ENCODE measurements around the gene PITPNC1. TPM values are rescaled to one million over a fixed set of nuclear protein-coding genes. Genes with fewer than 3 reads are reported as not detected.

The PITPNC1 gene
- total and polyA plus RNA-seq, 11 donors = 7.0 to 20.8 (median 11.3) TPM

- WGBS, 4 donors = 80 to 85% (median 82%) methylated on average over 3 of the region's 3 CpGs
- intact Hi-C loops (cut with DNase I) = loop anchor here in 2 of 10 donors (10.0 kb wide), 2 partner anchors 112 to 348 kb away; partner anchors contain the start of genes BPTF (in 1 of the 2) and PSMD12 (in 1 of the 2)
- no peak overlapping the region for H3K27ac ChIP-seq
- no peak for TF ChIP-seq POLR2A (IDR thresholded peaks at IDR 0.05)
- no peak for TF ChIP-seq CTCF (IDR thresholded peaks at IDR 0.05)
- H3K4me1 ChIP-seq = peaks cover 0 to 7% (median 5%) of the 10 kb centered on the region in 12 donors
- H3K27me3 ChIP-seq = no peaks in the 10 kb centered on the region
- H3K36me3 ChIP-seq = no peaks in the 10 kb centered on the region
- ATAC-seq = no peak
- H3K9me3 ChIP-seq = no peaks in the 10 kb centered on the region
- no peak overlapping the region for H3K4me3 ChIP-seq
- no peak for DNase-seq
Measured at GRCh38 chr17:67713169-67713568, 336.1 kb downstream of the PITPNC1 start.

- no peak for ATAC-seq
- intact Hi-C loops (cut with DNase I) = loop anchor here in 3 of 10 donors (5.0 to 10.0 kb wide), 3 partner anchors 108 to 352 kb away; partner anchors contain the start of genes BPTF (in 2 of the 3) and PSMD12 (in 1 of the 3)
Measured at GRCh38 chr17:67716405-67716798, 339.3 kb downstream of the PITPNC1 start.

GRCh38 chr17:67717192-67717623 is 340.1 kb downstream of the PITPNC1 start:
- TF ChIP-seq POLR2A (IDR thresholded peaks at IDR 0.05) (no peak), CTCF (IDR thresholded peaks at IDR 0.05) (no peak)
- Histone ChIP-seq H3K4me3 (peak overlapping the region in 11 of 12 donors; percentile 62 to 99 (median 79)), H3K36me3 (peaks cover 4 to 28% (median 25%) of the 10 kb centered on the region in 9 donors), H3K9me3 (no peaks in the 10 kb centered on the region), H3K4me1 (peaks cover 0 to 24% (median 18%) of the 10 kb centered on the region in 12 donors), H3K27ac (peak overlapping the region in 11 of 12 donors; percentile 57 to 94 (median 83)), H3K27me3 (no peaks in the 10 kb centered on the region)
- DNase-seq (no peak), ATAC-seq (no peak)
- intact Hi-C loops (cut with DNase I) = loop anchor here in 4 of 10 donors (1.0 to 10.0 kb wide), 4 partner anchors 108 to 352 kb away; partner anchors contain the start of genes BPTF (in 3 of the 4) and PSMD12 (in 1 of the 4)
- 1 to 2% (median 2%) methylated on average over 5 of the region's 5 CpGs for WGBS, 4 donors

More at GRCh38 chr17:67716405-67716798, 339.3 kb downstream of the PITPNC1 start:
- H3K4me3 ChIP-seq = no peak overlapping the region
- TF ChIP-seq CTCF (IDR thresholded peaks at IDR 0.05) = no peak
- TF ChIP-seq POLR2A (IDR thresholded peaks at IDR 0.05) = no peak
- peaks cover 0 to 24% (median 18%) of the 10 kb centered on the region in 12 donors for H3K4me1 ChIP-seq
- no peak overlapping the region for H3K27ac ChIP-seq
- DNase-seq = no peak
- peaks cover 3 to 20% (median 17%) of the 10 kb centered on the region in 9 donors for H3K36me3 ChIP-seq
- H3K27me3 ChIP-seq = no peaks in the 10 kb centered on the region
- WGBS, 4 donors = 90 to 98% (median 93%) methylated on average over 6 of the region's 6 CpGs
- H3K9me3 ChIP-seq = no peaks in the 10 kb centered on the region

GRCh38 chr17:67717624-67718324 is 340.7 kb downstream of the PITPNC1 start, which contains the start of gene NOL11:
TSS of gene NOL11 (plus strand) at chr17:67717936. CDS start at chr17:67717948, 12 bp downstream.
- WGBS, 4 donors = 0 to 1% (median 0%) methylated on average over 32 to 49 of the region's 49 CpGs
- intact Hi-C loops (cut with DNase I) = loop anchor here in 4 of 10 donors (1.0 to 10.0 kb wide), 4 partner anchors 107 to 353 kb away; partner anchors contain the start of genes BPTF (in 3 of the 4) and PSMD12 (in 1 of the 4)
- TF ChIP-seq POLR2A (IDR thresholded peaks at IDR 0.05) (peak in 1 of 2 donors; percentile 86), CTCF (IDR thresholded peaks at IDR 0.05) (peak; percentile 88 to 99 (median 94))
- DNase-seq (peak; percentile 99 to 100 (median 99)), ATAC-seq (peak; percentile 99 to 100 (median 99))
- H3K4me1 ChIP-seq = peaks cover 0 to 24% (median 18%) of the 10 kb centered on the region in 12 donors
- H3K27ac ChIP-seq = peak within 1 kb of the TSS; percentile 63 to 94 (median 84)
- H3K4me3 ChIP-seq = peak within 1 kb of the TSS; percentile 62 to 99 (median 81)
- no peaks in the 10 kb centered on the region for H3K27me3 ChIP-seq
- peaks cover 4 to 33% (median 30%) of the 10 kb centered on the region in 9 donors for H3K36me3 ChIP-seq
- H3K9me3 ChIP-seq = no peaks in the 10 kb centered on the region
